ENCODE measurements around the gene CYP2C8.
"Not testable (repeated sequence)": the region's sequence is repeated elsewhere in the genome, so short reads cannot be mapped to it uniquely, and the experiment has no call there.

CYP2C8 gene

GRCh38 chr10:95069286-95069685 lies at the start of gene CYP2C8:
TSS of gene CYP2C8 (minus strand) at chr10:95069497. CDS start at chr10:95069402, 95 bp downstream.
- H3K27me3 ChIP-seq (ENCODE audit: control insufficient read depth in 2 of 2, insufficient read depth in 2 of 2, low read length in 2 of 2), result no peaks in the 10 kb centered on the region
- H3K36me3 ChIP-seq (ENCODE audit: control insufficient read depth in 2 of 2, insufficient read depth in 2 of 2, low read length in 2 of 2), result no peaks in the 10 kb centered on the region
- H3K9me3 ChIP-seq (ENCODE audit: control insufficient read depth in 2 of 2, low read length in 2 of 2), result no peaks in the 10 kb centered on the region
- no peak within 1 kb of the TSS for H3K4me3 ChIP-seq (ENCODE audit: low read length in 2 of 2)
- no peak within 1 kb of the TSS for H3K27ac ChIP-seq (ENCODE audit: low read depth in 2 of 2, low read length in 2 of 2)
- H3K9ac ChIP-seq (ENCODE audit: low read depth in 1 of 2, low read length in 2 of 2), result no peak within 1 kb of the TSS
- H3K4me1 ChIP-seq (ENCODE audit: control insufficient read depth in 2 of 2, insufficient read depth in 2 of 2, low read length in 2 of 2), result no peaks in the 10 kb centered on the region

GRCh38 chr10:95116869-95117269 lies 47.6 kb upstream of the CYP2C8 start:
- Histone ChIP-seq H3K4me3 (ENCODE audit: low read length in 2 of 2) (no peak overlapping the region), H3K27ac (ENCODE audit: low read depth in 2 of 2, low read length in 2 of 2) (no peak overlapping the region), H3K27me3 (ENCODE audit: control insufficient read depth in 2 of 2, insufficient read depth in 2 of 2, low read length in 2 of 2) (no peaks in the 10 kb centered on the region), H3K9me3 (ENCODE audit: control insufficient read depth in 2 of 2, low read length in 2 of 2) (peaks cover 0 to 2% of the 10 kb centered on the region in 2 donors), H3K4me1 (ENCODE audit: control insufficient read depth in 2 of 2, insufficient read depth in 2 of 2, low read length in 2 of 2) (no peaks in the 10 kb centered on the region), H3K36me3 (ENCODE audit: control insufficient read depth in 2 of 2, insufficient read depth in 2 of 2, low read length in 2 of 2) (no peaks in the 10 kb centered on the region), H3K9ac (ENCODE audit: low read depth in 1 of 2, low read length in 2 of 2) (no peak overlapping the region)

GRCh38 chr10:95110823-95111222 lies 41.5 kb upstream of the CYP2C8 start:
- not testable (repeated sequence) for H3K9me3 ChIP-seq (ENCODE audit: control insufficient read depth in 2 of 2, low read length in 2 of 2); H3K9ac ChIP-seq (ENCODE audit: low read depth in 1 of 2, low read length in 2 of 2); H3K27me3 ChIP-seq (ENCODE audit: control insufficient read depth in 2 of 2, insufficient read depth in 2 of 2, low read length in 2 of 2); H3K4me3 ChIP-seq (ENCODE audit: low read length in 2 of 2); H3K4me1 ChIP-seq (ENCODE audit: control insufficient read depth in 2 of 2, insufficient read depth in 2 of 2, low read length in 2 of 2); H3K27ac ChIP-seq (ENCODE audit: low read depth in 2 of 2, low read length in 2 of 2); H3K36me3 ChIP-seq (ENCODE audit: control insufficient read depth in 2 of 2, insufficient read depth in 2 of 2, low read length in 2 of 2)

GRCh38 chr10:95097805-95098204 lies 28.5 kb upstream of the CYP2C8 start:
- Histone ChIP-seq H3K4me3 (ENCODE audit: low read length in 2 of 2) (no peak overlapping the region), H3K27me3 (ENCODE audit: control insufficient read depth in 2 of 2, insufficient read depth in 2 of 2, low read length in 2 of 2) (no peaks in the 10 kb centered on the region), H3K9me3 (ENCODE audit: control insufficient read depth in 2 of 2, low read length in 2 of 2) (no peaks in the 10 kb centered on the region), H3K4me1 (ENCODE audit: control insufficient read depth in 2 of 2, insufficient read depth in 2 of 2, low read length in 2 of 2) (peaks cover 0 to 5% of the 10 kb centered on the region in 2 donors), H3K27ac (ENCODE audit: low read depth in 2 of 2, low read length in 2 of 2) (no peak overlapping the region), H3K36me3 (ENCODE audit: control insufficient read depth in 2 of 2, insufficient read depth in 2 of 2, low read length in 2 of 2) (no peaks in the 10 kb centered on the region), H3K9ac (ENCODE audit: low read depth in 1 of 2, low read length in 2 of 2) (no peak overlapping the region)

- peaks cover 0 to 5% of the 10 kb centered on the region in 2 donors for H3K4me1 ChIP-seq (ENCODE audit: control insufficient read depth in 2 of 2, insufficient read depth in 2 of 2, low read length in 2 of 2)
- H3K9me3 ChIP-seq (ENCODE audit: control insufficient read depth in 2 of 2, low read length in 2 of 2), result no peaks in the 10 kb centered on the region
- no peaks in the 10 kb centered on the region for H3K27me3 ChIP-seq (ENCODE audit: control insufficient read depth in 2 of 2, insufficient read depth in 2 of 2, low read length in 2 of 2)
- no peak overlapping the region for H3K27ac ChIP-seq (ENCODE audit: low read depth in 2 of 2, low read length in 2 of 2)
- no peak overlapping the region for H3K4me3 ChIP-seq (ENCODE audit: low read length in 2 of 2)
- H3K36me3 ChIP-seq (ENCODE audit: control insufficient read depth in 2 of 2, insufficient read depth in 2 of 2, low read length in 2 of 2), result no peaks in the 10 kb centered on the region
- no peak overlapping the region for H3K9ac ChIP-seq (ENCODE audit: low read depth in 1 of 2, low read length in 2 of 2)
Observed at GRCh38 chr10:95096143-95096542, 26.8 kb upstream of the CYP2C8 start.

- H3K27ac ChIP-seq (ENCODE audit: low read depth in 2 of 2, low read length in 2 of 2); H3K36me3 ChIP-seq (ENCODE audit: control insufficient read depth in 2 of 2, insufficient read depth in 2 of 2, low read length in 2 of 2); H3K4me1 ChIP-seq (ENCODE audit: control insufficient read depth in 2 of 2, insufficient read depth in 2 of 2, low read length in 2 of 2); H3K27me3 ChIP-seq (ENCODE audit: control insufficient read depth in 2 of 2, insufficient read depth in 2 of 2, low read length in 2 of 2); H3K9ac ChIP-seq (ENCODE audit: low read depth in 1 of 2, low read length in 2 of 2); H3K9me3 ChIP-seq (ENCODE audit: control insufficient read depth in 2 of 2, low read length in 2 of 2); H3K4me3 ChIP-seq (ENCODE audit: low read length in 2 of 2): not testable (repeated sequence)
Observed at GRCh38 chr10:95079626-95080025, 10.3 kb upstream of the CYP2C8 start.

GRCh38 chr10:95077556-95077955 lies 8.3 kb upstream of the CYP2C8 start:
- Histone ChIP-seq H3K9me3 (ENCODE audit: control insufficient read depth in 2 of 2, low read length in 2 of 2) (no peaks in the 10 kb centered on the region), H3K9ac (ENCODE audit: low read depth in 1 of 2, low read length in 2 of 2) (no peak overlapping the region), H3K36me3 (ENCODE audit: control insufficient read depth in 2 of 2, insufficient read depth in 2 of 2, low read length in 2 of 2) (no peaks in the 10 kb centered on the region), H3K27me3 (ENCODE audit: control insufficient read depth in 2 of 2, insufficient read depth in 2 of 2, low read length in 2 of 2) (no peaks in the 10 kb centered on the region), H3K4me3 (ENCODE audit: low read length in 2 of 2) (no peak overlapping the region), H3K27ac (ENCODE audit: low read depth in 2 of 2, low read length in 2 of 2) (no peak overlapping the region), H3K4me1 (ENCODE audit: control insufficient read depth in 2 of 2, insufficient read depth in 2 of 2, low read length in 2 of 2) (no peaks in the 10 kb centered on the region)

- H3K27ac ChIP-seq (ENCODE audit: low read depth in 2 of 2, low read length in 2 of 2), result no peak overlapping the region
- H3K9ac ChIP-seq (ENCODE audit: low read depth in 1 of 2, low read length in 2 of 2), result no peak overlapping the region
Observed at GRCh38 chr10:95071107-95071660, 1.9 kb upstream of the CYP2C8 start.

GRCh38 chr10:95064125-95064524 lies 5.2 kb downstream of the CYP2C8 start:
- not testable (repeated sequence) for H3K9me3 ChIP-seq (ENCODE audit: control insufficient read depth in 2 of 2, low read length in 2 of 2); H3K4me1 ChIP-seq (ENCODE audit: control insufficient read depth in 2 of 2, insufficient read depth in 2 of 2, low read length in 2 of 2); H3K36me3 ChIP-seq (ENCODE audit: control insufficient read depth in 2 of 2, insufficient read depth in 2 of 2, low read length in 2 of 2); H3K4me3 ChIP-seq (ENCODE audit: low read length in 2 of 2); H3K27me3 ChIP-seq (ENCODE audit: control insufficient read depth in 2 of 2, insufficient read depth in 2 of 2, low read length in 2 of 2); H3K27ac ChIP-seq (ENCODE audit: low read depth in 2 of 2, low read length in 2 of 2); H3K9ac ChIP-seq (ENCODE audit: low read depth in 1 of 2, low read length in 2 of 2)

More at GRCh38 chr10:95071107-95071660, 1.9 kb upstream of the CYP2C8 start:
- H3K27me3 ChIP-seq (ENCODE audit: control insufficient read depth in 2 of 2, insufficient read depth in 2 of 2, low read length in 2 of 2), result no peaks in the 10 kb centered on the region
- no peaks in the 10 kb centered on the region for H3K9me3 ChIP-seq (ENCODE audit: control insufficient read depth in 2 of 2, low read length in 2 of 2)
- H3K36me3 ChIP-seq (ENCODE audit: control insufficient read depth in 2 of 2, insufficient read depth in 2 of 2, low read length in 2 of 2), result no peaks in the 10 kb centered on the region
- H3K4me3 ChIP-seq (ENCODE audit: low read length in 2 of 2), result no peak overlapping the region
- H3K4me1 ChIP-seq (ENCODE audit: control insufficient read depth in 2 of 2, insufficient read depth in 2 of 2, low read length in 2 of 2), result no peaks in the 10 kb centered on the region

GRCh38 chr10:95056744-95057363 lies 12.4 kb downstream of the CYP2C8 start:
- Histone ChIP-seq H3K4me1 (ENCODE audit: control insufficient read depth in 2 of 2, insufficient read depth in 2 of 2, low read length in 2 of 2) (no peaks in the 10 kb centered on the region), H3K9me3 (ENCODE audit: control insufficient read depth in 2 of 2, low read length in 2 of 2) (no peaks in the 10 kb centered on the region), H3K27ac (ENCODE audit: low read depth in 2 of 2, low read length in 2 of 2) (no peak overlapping the region), H3K9ac (ENCODE audit: low read depth in 1 of 2, low read length in 2 of 2) (no peak overlapping the region), H3K27me3 (ENCODE audit: control insufficient read depth in 2 of 2, insufficient read depth in 2 of 2, low read length in 2 of 2) (no peaks in the 10 kb centered on the region), H3K4me3 (ENCODE audit: low read length in 2 of 2) (no peak overlapping the region), H3K36me3 (ENCODE audit: control insufficient read depth in 2 of 2, insufficient read depth in 2 of 2, low read length in 2 of 2) (no peaks in the 10 kb centered on the region)

All from mucosa of rectum (tissue), 2 donors.